ENCODE measurements around the gene GLI2. TPM values are rescaled to one million over a fixed set of nuclear protein-coding genes. Genes with fewer than 3 reads are reported as not detected.

GLI2 gene
- 6.2 and 12.3 TPM in 2 replicates for total RNA-seq

DNA sequence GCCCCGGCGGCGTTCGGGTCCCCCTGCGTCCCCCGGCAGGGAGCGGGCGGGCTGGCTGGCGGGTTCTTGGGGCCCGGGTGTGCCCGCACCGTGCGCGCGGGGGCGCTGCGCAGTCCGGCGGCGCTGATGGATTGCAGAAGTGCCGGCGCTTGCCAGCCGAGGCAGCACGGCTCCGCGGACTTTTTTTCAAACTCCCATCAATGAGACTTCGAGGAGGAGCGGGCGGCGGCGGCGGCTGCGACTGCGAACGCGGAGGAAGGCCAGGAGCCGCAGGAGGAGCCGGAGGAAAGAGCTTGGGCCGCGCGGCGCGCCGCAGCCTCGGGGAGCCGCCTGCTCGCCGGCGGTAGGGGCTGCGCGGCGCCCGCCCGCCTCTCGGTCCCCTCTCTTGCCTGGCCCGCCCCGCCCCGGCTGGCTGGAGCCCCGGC is at the start of gene GLI2:
GLI2 (plus strand) TSS at position 123 of the 425 bp plus-strand sequence. CDS start 61,453 bp downstream, outside the sequence.

